GM18517 (cell line): Measurements from ENCODE around the gene HSP90AB1.
A peak's percentile ranks its signal among the peaks of the same experiment; 100 is the strongest.

ENCODE experiments used
- ATAC-seq: cut with Tn5 transposase; IDR thresholded peaks from one replicate; pipeline ENCODE4 v1.9.1; 2021; ENCODE audit warnings: mild to moderate bottlenecking, moderate library complexity; ENCODE audit not compliant: unreplicated experiment

The HSP90AB1 gene

GRCh38 chr6:44234101-44235025 is 12.5 kb upstream of the HSP90AB1 start:
- no peak for ATAC-seq

GRCh38 chr6:44235269-44235668 is 11.6 kb upstream of the HSP90AB1 start:
- no peak for ATAC-seq

- no peak for ATAC-seq
Measured at GRCh38 chr6:44235891-44236516, 10.9 kb upstream of the HSP90AB1 start.

GRCh38 chr6:44237021-44237812 is 9.7 kb upstream of the HSP90AB1 start:
- ATAC-seq = peak; percentile 48

- ATAC-seq = peak; percentile 60
Measured at GRCh38 chr6:44237813-44238433, 9.0 kb upstream of the HSP90AB1 start.

- ATAC-seq = no peak
Measured at GRCh38 chr6:44238687-44239350, 8.1 kb upstream of the HSP90AB1 start.

- ATAC-seq = no peak
Measured at GRCh38 chr6:44243345-44243744, 3.6 kb upstream of the HSP90AB1 start.

- ATAC-seq = no peak
Measured at GRCh38 chr6:44245391-44245911, 1.4 kb upstream of the HSP90AB1 start.

- peak; percentile 45 for ATAC-seq
Measured at GRCh38 chr6:44245912-44246662, 814 bp upstream of the HSP90AB1 start.

- ATAC-seq = peak; percentile 13
Measured at GRCh38 chr6:44247338-44248302, 719 bp downstream of the HSP90AB1 start.

- no peak for ATAC-seq
Measured at GRCh38 chr6:44248579-44248978, 1.7 kb downstream of the HSP90AB1 start.

- no peak for ATAC-seq
Measured at GRCh38 chr6:44249082-44249748, 2.3 kb downstream of the HSP90AB1 start.

- ATAC-seq = no peak
Measured at GRCh38 chr6:44250067-44250717, 3.3 kb downstream of the HSP90AB1 start.

GRCh38 chr6:44250718-44251123 is 3.8 kb downstream of the HSP90AB1 start:
- ATAC-seq = no peak

- ATAC-seq = no peak
Measured at GRCh38 chr6:44251576-44252524, 4.9 kb downstream of the HSP90AB1 start.
